Peyer's patch (tissue), 4 donors: Measurements from ENCODE around the gene FAM229A.

Experiments used
- POLR2A ChIP-seq, 2 donors: fragments of 450-650 bp; IDR thresholded peaks; one replicate each; pipeline ENCODE4 v1.5.1; 2017; ENCODE audit warnings: antibody characterized with exemption in 2 of 2, mild to moderate bottlenecking in 2 of 2, moderate library complexity in 2 of 2
- TF ChIP-seq, protein P1 (sequence below), 6 experiments: fragments of 450-650 bp in 4 of 6; fragments of 200-600 bp in 2 of 6; sonication (generic) in 1 of 6; IDR thresholded peaks; one replicate each; pipeline ENCODE4 v1.5.1; 2017 to 2019; ENCODE audit warnings: antibody characterized with exemption in 6 of 6, mild to moderate bottlenecking in 3 of 6, moderate library complexity in 1 of 6

DNA sequence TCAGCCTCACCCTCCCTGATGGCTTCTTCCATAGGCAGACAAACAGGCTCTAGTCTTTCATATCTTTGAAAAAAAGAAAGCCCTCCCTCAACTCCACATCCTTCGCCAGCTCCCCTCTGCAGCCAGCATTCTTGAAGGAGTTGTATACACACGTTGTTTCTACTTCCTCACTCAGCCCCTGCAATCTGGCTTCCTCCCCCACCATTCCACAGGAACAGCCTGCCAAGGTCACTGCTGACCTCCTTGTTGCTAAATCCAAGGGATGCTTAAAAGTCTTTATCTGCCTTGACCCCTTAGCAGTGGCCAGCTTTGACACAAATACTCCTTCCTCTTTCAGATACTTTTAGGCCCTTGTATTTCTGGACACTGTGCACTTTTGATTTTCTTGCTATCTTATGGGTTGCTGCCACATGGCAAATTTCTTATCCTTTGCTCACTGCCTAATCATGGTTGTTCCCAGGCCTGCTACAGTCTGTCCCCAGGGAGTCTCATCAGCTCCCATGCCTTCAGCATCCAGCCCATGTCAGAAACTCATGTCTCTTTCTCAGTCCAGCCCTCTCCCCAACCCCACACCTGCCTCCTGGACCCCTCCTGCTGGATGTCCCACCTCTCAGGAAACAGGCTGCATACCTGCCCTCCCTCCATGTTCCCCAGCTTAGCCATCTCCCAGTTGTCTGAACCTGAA, 8.3 kb downstream of the FAM229A start:
- TF ChIP-seq, protein P1, sequence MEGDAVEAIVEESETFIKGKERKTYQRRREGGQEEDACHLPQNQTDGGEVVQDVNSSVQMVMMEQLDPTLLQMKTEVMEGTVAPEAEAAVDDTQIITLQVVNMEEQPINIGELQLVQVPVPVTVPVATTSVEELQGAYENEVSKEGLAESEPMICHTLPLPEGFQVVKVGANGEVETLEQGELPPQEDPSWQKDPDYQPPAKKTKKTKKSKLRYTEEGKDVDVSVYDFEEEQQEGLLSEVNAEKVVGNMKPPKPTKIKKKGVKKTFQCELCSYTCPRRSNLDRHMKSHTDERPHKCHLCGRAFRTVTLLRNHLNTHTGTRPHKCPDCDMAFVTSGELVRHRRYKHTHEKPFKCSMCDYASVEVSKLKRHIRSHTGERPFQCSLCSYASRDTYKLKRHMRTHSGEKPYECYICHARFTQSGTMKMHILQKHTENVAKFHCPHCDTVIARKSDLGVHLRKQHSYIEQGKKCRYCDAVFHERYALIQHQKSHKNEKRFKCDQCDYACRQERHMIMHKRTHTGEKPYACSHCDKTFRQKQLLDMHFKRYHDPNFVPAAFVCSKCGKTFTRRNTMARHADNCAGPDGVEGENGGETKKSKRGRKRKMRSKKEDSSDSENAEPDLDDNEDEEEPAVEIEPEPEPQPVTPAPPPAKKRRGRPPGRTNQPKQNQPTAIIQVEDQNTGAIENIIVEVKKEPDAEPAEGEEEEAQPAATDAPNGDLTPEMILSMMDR (IDR thresholded peaks at IDR 0.05): no peak
- no peak for TF ChIP-seq POLR2A (IDR thresholded peaks at IDR 0.05)
